ENCODE measurements around the gene STAM2. TPM values are rescaled to one million over a fixed set of nuclear protein-coding genes. Genes with fewer than 3 reads are reported as not detected.

The STAM2 gene
- total RNA-seq, 1 donor from 2014 or later = 35.3 TPM

DNA sequence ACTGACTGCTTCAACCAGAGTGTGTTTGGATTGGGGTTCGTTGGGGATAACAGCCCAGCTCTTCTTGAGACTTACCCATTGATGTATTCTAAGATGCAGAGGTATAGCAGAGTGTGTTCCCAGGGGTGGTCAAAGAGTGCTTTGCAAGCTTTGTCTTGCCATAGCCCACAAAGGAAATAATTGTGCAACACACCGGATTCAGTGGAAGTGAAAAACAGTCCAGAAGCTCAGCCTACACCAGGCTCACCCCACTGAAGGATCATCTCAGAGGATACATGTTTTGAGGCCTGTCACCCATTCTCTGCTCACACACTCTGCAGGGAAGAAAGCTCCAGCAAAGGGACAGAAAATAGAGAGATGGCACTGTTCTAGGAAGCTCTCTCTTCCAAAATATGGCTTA, 86.3 kb downstream of the STAM2 start:
- Histone ChIP-seq H3K9me3 (ENCODE audit: insufficient read depth, low read depth, low read length) (no peaks in the 10 kb centered on the region), H2AFZ (ENCODE audit: low read depth, low read length) (no peak overlapping the region), H3K79me2 (ENCODE audit: insufficient read depth, low read length) (no peaks in the 10 kb centered on the region), H3K27me3 (ENCODE audit: insufficient read depth, low read length) (peaks cover 3% of the 10 kb centered on the region), H3K4me2 (ENCODE audit: low read length) (no peak overlapping the region), H3K27ac (ENCODE audit: low read depth, low read length) (no peak overlapping the region), H3K36me3 (ENCODE audit: insufficient read depth, low read length) (no peaks in the 10 kb centered on the region), H3K4me3 (ENCODE audit: insufficient read depth, low read depth, low read length) (no peak overlapping the region), H4K20me1 (ENCODE audit: insufficient read depth, low read length) (no peaks in the 10 kb centered on the region), H3K9ac (ENCODE audit: low read length) (no peak overlapping the region), H3K4me1 (ENCODE audit: insufficient read depth, low read length) (no peaks in the 10 kb centered on the region)
- no peak for FAIRE-seq
- TF ChIP-seq, protein P1, sequence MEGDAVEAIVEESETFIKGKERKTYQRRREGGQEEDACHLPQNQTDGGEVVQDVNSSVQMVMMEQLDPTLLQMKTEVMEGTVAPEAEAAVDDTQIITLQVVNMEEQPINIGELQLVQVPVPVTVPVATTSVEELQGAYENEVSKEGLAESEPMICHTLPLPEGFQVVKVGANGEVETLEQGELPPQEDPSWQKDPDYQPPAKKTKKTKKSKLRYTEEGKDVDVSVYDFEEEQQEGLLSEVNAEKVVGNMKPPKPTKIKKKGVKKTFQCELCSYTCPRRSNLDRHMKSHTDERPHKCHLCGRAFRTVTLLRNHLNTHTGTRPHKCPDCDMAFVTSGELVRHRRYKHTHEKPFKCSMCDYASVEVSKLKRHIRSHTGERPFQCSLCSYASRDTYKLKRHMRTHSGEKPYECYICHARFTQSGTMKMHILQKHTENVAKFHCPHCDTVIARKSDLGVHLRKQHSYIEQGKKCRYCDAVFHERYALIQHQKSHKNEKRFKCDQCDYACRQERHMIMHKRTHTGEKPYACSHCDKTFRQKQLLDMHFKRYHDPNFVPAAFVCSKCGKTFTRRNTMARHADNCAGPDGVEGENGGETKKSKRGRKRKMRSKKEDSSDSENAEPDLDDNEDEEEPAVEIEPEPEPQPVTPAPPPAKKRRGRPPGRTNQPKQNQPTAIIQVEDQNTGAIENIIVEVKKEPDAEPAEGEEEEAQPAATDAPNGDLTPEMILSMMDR (IDR thresholded peaks at IDR 0.05; ENCODE audit: insufficient read depth, low read depth, low read length) = no peak
- no peak for TF ChIP-seq EZH2 (IDR thresholded peaks at IDR 0.05; ENCODE audit: insufficient read depth, low read length)
- Mint-ChIP-seq H3K27me3 (ENCODE audit: low read depth, unreplicated experiment) (peaks cover 10% of the 10 kb centered on the region), H3K36me3 (ENCODE audit: low read depth, unreplicated experiment) (no peaks in the 10 kb centered on the region), H3K4me1 (ENCODE audit: low read depth, unreplicated experiment) (no peaks in the 10 kb centered on the region), H3K9me3 (ENCODE audit: unreplicated experiment) (no peaks in the 10 kb centered on the region), H3K4me3 (ENCODE audit: unreplicated experiment) (no peak overlapping the region), H3K27ac (ENCODE audit: unreplicated experiment) (no peak overlapping the region)
- no peak for DNase-seq (ENCODE audit: low read depth)

GRCh38 chr2:152088006-152088405, 87.6 kb downstream of the STAM2 start:
- H3K9me3 Mint-ChIP-seq (ENCODE audit: unreplicated experiment) = no peaks in the 10 kb centered on the region
- TF ChIP-seq, protein P1 (IDR thresholded peaks at IDR 0.05; ENCODE audit: insufficient read depth, low read depth, low read length) = no peak
- no peak for TF ChIP-seq EZH2 (IDR thresholded peaks at IDR 0.05; ENCODE audit: insufficient read depth, low read length)
- no peak overlapping the region for H3K27ac Mint-ChIP-seq (ENCODE audit: unreplicated experiment)
- Histone ChIP-seq H4K20me1 (ENCODE audit: insufficient read depth, low read length) (no peaks in the 10 kb centered on the region), H3K27me3 (ENCODE audit: insufficient read depth, low read length) (peaks cover 3% of the 10 kb centered on the region), H3K4me2 (ENCODE audit: low read length) (no peak overlapping the region), H3K4me3 (ENCODE audit: insufficient read depth, low read depth, low read length) (no peak overlapping the region), H3K4me1 (ENCODE audit: insufficient read depth, low read length) (no peaks in the 10 kb centered on the region), H3K27ac (ENCODE audit: low read depth, low read length) (no peak overlapping the region), H3K9me3 (ENCODE audit: insufficient read depth, low read depth, low read length) (no peaks in the 10 kb centered on the region), H3K9ac (ENCODE audit: low read length) (no peak overlapping the region), H2AFZ (ENCODE audit: low read depth, low read length) (no peak overlapping the region), H3K79me2 (ENCODE audit: insufficient read depth, low read length) (no peaks in the 10 kb centered on the region), H3K36me3 (ENCODE audit: insufficient read depth, low read length) (no peaks in the 10 kb centered on the region)
- H3K4me1 Mint-ChIP-seq (ENCODE audit: low read depth, unreplicated experiment) = no peaks in the 10 kb centered on the region
- no peak for FAIRE-seq
- DNase-seq (ENCODE audit: low read depth) = no peak
- H3K36me3 Mint-ChIP-seq (ENCODE audit: low read depth, unreplicated experiment) = no peaks in the 10 kb centered on the region
- peaks cover 6% of the 10 kb centered on the region for H3K27me3 Mint-ChIP-seq (ENCODE audit: low read depth, unreplicated experiment)
- no peak overlapping the region for H3K4me3 Mint-ChIP-seq (ENCODE audit: unreplicated experiment)

- Mint-ChIP-seq H3K4me3 (ENCODE audit: unreplicated experiment) (no peak overlapping the region), H3K4me1 (ENCODE audit: low read depth, unreplicated experiment) (no peaks in the 10 kb centered on the region), H3K9me3 (ENCODE audit: unreplicated experiment) (peaks cover 1% of the 10 kb centered on the region), H3K36me3 (ENCODE audit: low read depth, unreplicated experiment) (no peaks in the 10 kb centered on the region), H3K27ac (ENCODE audit: unreplicated experiment) (no peak overlapping the region), H3K27me3 (ENCODE audit: low read depth, unreplicated experiment) (peaks cover 10% of the 10 kb centered on the region)
- peaks cover 3% of the 10 kb centered on the region for H3K27me3 ChIP-seq (ENCODE audit: insufficient read depth, low read length)
- no peak overlapping the region for H3K27ac ChIP-seq (ENCODE audit: low read depth, low read length)
- H3K79me2 ChIP-seq (ENCODE audit: insufficient read depth, low read length) = no peaks in the 10 kb centered on the region
- H2AFZ ChIP-seq (ENCODE audit: low read depth, low read length) = no peak overlapping the region
- no peak for FAIRE-seq
- H4K20me1 ChIP-seq (ENCODE audit: insufficient read depth, low read length) = no peaks in the 10 kb centered on the region
- no peaks in the 10 kb centered on the region for H3K4me1 ChIP-seq (ENCODE audit: insufficient read depth, low read length)
- TF ChIP-seq EZH2 (IDR thresholded peaks at IDR 0.05; ENCODE audit: insufficient read depth, low read length) = no peak
- TF ChIP-seq, protein P1 (IDR thresholded peaks at IDR 0.05; ENCODE audit: insufficient read depth, low read depth, low read length) = no peak
- no peak overlapping the region for H3K4me2 ChIP-seq (ENCODE audit: low read length)
- H3K4me3 ChIP-seq (ENCODE audit: insufficient read depth, low read depth, low read length) = no peak overlapping the region
- no peaks in the 10 kb centered on the region for H3K9me3 ChIP-seq (ENCODE audit: insufficient read depth, low read depth, low read length)
- DNase-seq (ENCODE audit: low read depth) = no peak
- H3K9ac ChIP-seq (ENCODE audit: low read length) = no peak overlapping the region
- H3K36me3 ChIP-seq (ENCODE audit: insufficient read depth, low read length) = no peaks in the 10 kb centered on the region
These were observed 89.3 kb downstream of the STAM2 start for GRCh38 chr2:152086231-152086630.

Data from astrocyte (in vitro differentiated cells and primary cell).